WTC11 (cell line): Measurements from ENCODE around the gene NR2F2. TPM values are rescaled to one million over a fixed set of nuclear protein-coding genes. Genes with fewer than 3 reads are reported as not detected.

Experiments used
- ATAC-seq: fragments of 200-7000 bp; cut with Tn5 transposase; 2 replicates; pipeline ENCODE4 v1.10.0; 2021; ENCODE audit warnings: mild to moderate bottlenecking, moderate library complexity
- CTCF ChIA-PET: fragments of 300-600 bp; sonication (Branson Sonifier 250); formaldehyde crosslinking; loops from one replicate; lab custom pipeline; 2021; ENCODE audit warnings: antibody characterized with exemption; lab: Charles Lee
- POLR2A ChIA-PET: fragments of 350-600 bp; sonication (Branson Sonifier 250); formaldehyde crosslinking; loops from one replicate; lab custom pipeline; 2021; ENCODE audit warnings: antibody characterized with exemption; lab: Charles Lee
- DNase-seq: peaks from one replicate; pipeline ENCODE4 v3.0.0; 2021; ENCODE audit warnings: low spot score
- H3K27ac Mint-ChIP-seq: 2 replicates; pipeline ENCODE4 v1.8.0; 2021; ENCODE audit warnings: mixed read lengths
- H3K27me3 Mint-ChIP-seq: 2 replicates; pipeline ENCODE4 v1.8.0; 2021; ENCODE audit warnings: low read depth, mild to moderate bottlenecking, moderate library complexity, mixed read lengths
- H3K36me3 Mint-ChIP-seq: 2 replicates; pipeline ENCODE4 v1.8.0; 2021; ENCODE audit warnings: mixed read lengths
- H3K4me1 Mint-ChIP-seq: 2 replicates; pipeline ENCODE4 v1.8.0; 2022; ENCODE audit warnings: mixed read lengths
- H3K4me3 Mint-ChIP-seq: 2 replicates; pipeline ENCODE4 v1.8.0; 2021; ENCODE audit warnings: mild to moderate bottlenecking, moderate library complexity, mixed read lengths
- H3K9me3 Mint-ChIP-seq: 2 replicates; pipeline ENCODE4 v1.8.0; 2021; ENCODE audit warnings: mixed read lengths
- ARID4B ChIP-seq: sonication (generic); formaldehyde crosslinking; IDR thresholded peaks from 2 replicates; pipeline ENCODE4 v1.8.0; 2023; ENCODE audit warnings: missing genetic modification reagents, mild to moderate bottlenecking, borderline replicate concordance
- CBFB ChIP-seq: sonication (generic); formaldehyde crosslinking; IDR thresholded peaks from 2 replicates; pipeline ENCODE4 v1.8.1; 2022; ENCODE audit warnings: mild to moderate bottlenecking, low read depth, missing genetic modification reagents
- HMGA2 ChIP-seq: fragments of 250-450 bp; sonication (Bioruptor Pico); IDR thresholded peaks from 2 replicates; pipeline ENCODE4 v1.4.0; 2021; ENCODE audit warnings: mild to moderate bottlenecking, moderate library complexity
- HMGXB4 ChIP-seq: sonication (generic); formaldehyde crosslinking; IDR thresholded peaks from 2 replicates; pipeline ENCODE4 v1.8.1; 2023; ENCODE audit warnings: mild to moderate bottlenecking, moderate library complexity, missing genetic modification reagents
- JUN ChIP-seq: sonication (generic); formaldehyde crosslinking; IDR thresholded peaks from 2 replicates; pipeline ENCODE4 v1.8.0; 2023; ENCODE audit warnings: mild to moderate bottlenecking, missing genetic modification reagents
- OVOL2 ChIP-seq: fragments of 250-450 bp; sonication (Bioruptor Pico); IDR thresholded peaks from 2 replicates; pipeline ENCODE4 v1.9.0; 2021; ENCODE audit warnings: mild to moderate bottlenecking, borderline replicate concordance
- PREB ChIP-seq: sonication (generic); formaldehyde crosslinking; IDR thresholded peaks from 2 replicates; pipeline ENCODE4 v1.8.1; 2022; ENCODE audit warnings: mild to moderate bottlenecking, missing genetic modification reagents, moderate library complexity, borderline replicate concordance
- TEAD1 ChIP-seq: sonication (generic); formaldehyde crosslinking; IDR thresholded peaks from 2 replicates; pipeline ENCODE4 v1.8.0; 2022; ENCODE audit warnings: mild to moderate bottlenecking, missing genetic modification reagents
- total RNA-seq: library from RNA; stranded (reverse); gene quantifications from 3 replicates; pipeline ENCODE4 v1.2.3, GENCODE V29; 2021
- TF ChIP-seq, protein P1 (sequence below): sonication (generic); formaldehyde crosslinking; IDR thresholded peaks from 2 replicates; pipeline ENCODE4 v1.8.1; 2022; ENCODE audit warnings: missing genetic modification reagents, borderline replicate concordance
- TF ChIP-seq, protein P2 (sequence below): sonication (generic); formaldehyde crosslinking; IDR thresholded peaks from 2 replicates; pipeline ENCODE4 v1.8.1; 2023; ENCODE audit warnings: mild to moderate bottlenecking, missing genetic modification reagents, moderate library complexity
- TF ChIP-seq, protein P3 (sequence below): sonication (generic); formaldehyde crosslinking; conservative IDR thresholded peaks from 2 replicates; pipeline ENCODE4 v1.8.1; 2023; ENCODE audit warnings: mild to moderate bottlenecking, low read depth, missing genetic modification reagents, moderate library complexity
- TF ChIP-seq, protein P4 (sequence below): fragments of 200-600 bp; IDR thresholded peaks from 2 replicates; pipeline ENCODE4 v1.8.0; 2022; ENCODE audit warnings: antibody characterized with exemption

Gene NR2F2
- total RNA-seq, 1 experiment from 2014 or later: 0.57 TPM

DNA sequence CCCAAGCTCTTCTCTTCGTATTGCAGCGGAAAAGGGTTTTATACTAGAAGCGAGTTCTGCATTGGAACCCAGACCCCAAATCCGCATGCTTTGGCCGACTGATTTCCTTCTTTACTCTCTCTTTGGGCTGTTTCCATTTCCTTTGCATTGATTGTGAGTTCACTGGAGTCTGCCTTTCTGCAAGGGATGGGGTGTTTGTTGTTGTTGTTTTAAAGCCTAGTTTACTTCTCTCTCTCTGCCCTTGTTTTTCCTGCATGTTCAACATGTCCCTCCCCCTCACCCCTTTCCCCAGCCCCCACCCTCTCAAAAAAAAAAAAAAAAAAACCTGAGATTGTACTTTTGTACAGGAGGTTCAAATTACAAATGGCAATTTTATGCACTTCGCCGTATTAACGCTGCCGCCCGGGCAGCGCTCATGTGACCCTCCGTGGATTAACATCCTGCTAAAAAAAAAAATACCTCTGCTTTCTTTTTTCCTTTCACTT is 2.2 kb downstream of the NR2F2 start:
- ATAC-seq: no peak

More for the DNA sequence above, 2.2 kb downstream of the NR2F2 start:
- ChIA-PET POLR2A (no interaction called here), CTCF (interaction anchor here (1.6 kb wide), 1 partner anchor 11 kb away, joined by 4 read pairs; no protein-coding TSS in a partner anchor)
- Mint-ChIP-seq H3K36me3 (no peaks in the 10 kb centered on the region), H3K27ac (no peak overlapping the region), H3K4me1 (peaks cover 67% of the 10 kb centered on the region)
- no peak for DNase-seq
- TF ChIP-seq ARID4B (CRISPR knock-in tag) (no peak), PREB (no peak), OVOL2 (CRISPR knock-in tag) (no peak), HMGXB4 (CRISPR knock-in tag) (no peak), CBFB (CRISPR knock-in tag) (no peak), JUN (CRISPR knock-in tag) (no peak), HMGA2 (no peak), TEAD1 (no peak)
- TF ChIP-seq, protein P1, sequence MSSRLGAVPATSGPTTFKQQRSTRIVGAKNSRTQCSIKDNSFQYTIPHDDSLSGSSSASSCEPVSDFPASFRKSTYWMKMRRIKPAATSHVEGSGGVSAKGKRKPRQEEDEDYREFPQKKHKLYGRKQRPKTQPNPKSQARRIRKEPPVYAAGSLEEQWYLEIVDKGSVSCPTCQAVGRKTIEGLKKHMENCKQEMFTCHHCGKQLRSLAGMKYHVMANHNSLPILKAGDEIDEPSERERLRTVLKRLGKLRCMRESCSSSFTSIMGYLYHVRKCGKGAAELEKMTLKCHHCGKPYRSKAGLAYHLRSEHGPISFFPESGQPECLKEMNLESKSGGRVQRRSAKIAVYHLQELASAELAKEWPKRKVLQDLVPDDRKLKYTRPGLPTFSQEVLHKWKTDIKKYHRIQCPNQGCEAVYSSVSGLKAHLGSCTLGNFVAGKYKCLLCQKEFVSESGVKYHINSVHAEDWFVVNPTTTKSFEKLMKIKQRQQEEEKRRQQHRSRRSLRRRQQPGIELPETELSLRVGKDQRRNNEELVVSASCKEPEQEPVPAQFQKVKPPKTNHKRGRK (CRISPR knock-in tag): no peak
- TF ChIP-seq, protein P2, sequence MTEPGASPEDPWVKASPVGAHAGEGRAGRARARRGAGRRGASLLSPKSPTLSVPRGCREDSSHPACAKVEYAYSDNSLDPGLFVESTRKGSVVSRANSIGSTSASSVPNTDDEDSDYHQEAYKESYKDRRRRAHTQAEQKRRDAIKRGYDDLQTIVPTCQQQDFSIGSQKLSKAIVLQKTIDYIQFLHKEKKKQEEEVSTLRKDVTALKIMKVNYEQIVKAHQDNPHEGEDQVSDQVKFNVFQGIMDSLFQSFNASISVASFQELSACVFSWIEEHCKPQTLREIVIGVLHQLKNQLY (CRISPR knock-in tag): no peak
- TF ChIP-seq, protein P3, sequence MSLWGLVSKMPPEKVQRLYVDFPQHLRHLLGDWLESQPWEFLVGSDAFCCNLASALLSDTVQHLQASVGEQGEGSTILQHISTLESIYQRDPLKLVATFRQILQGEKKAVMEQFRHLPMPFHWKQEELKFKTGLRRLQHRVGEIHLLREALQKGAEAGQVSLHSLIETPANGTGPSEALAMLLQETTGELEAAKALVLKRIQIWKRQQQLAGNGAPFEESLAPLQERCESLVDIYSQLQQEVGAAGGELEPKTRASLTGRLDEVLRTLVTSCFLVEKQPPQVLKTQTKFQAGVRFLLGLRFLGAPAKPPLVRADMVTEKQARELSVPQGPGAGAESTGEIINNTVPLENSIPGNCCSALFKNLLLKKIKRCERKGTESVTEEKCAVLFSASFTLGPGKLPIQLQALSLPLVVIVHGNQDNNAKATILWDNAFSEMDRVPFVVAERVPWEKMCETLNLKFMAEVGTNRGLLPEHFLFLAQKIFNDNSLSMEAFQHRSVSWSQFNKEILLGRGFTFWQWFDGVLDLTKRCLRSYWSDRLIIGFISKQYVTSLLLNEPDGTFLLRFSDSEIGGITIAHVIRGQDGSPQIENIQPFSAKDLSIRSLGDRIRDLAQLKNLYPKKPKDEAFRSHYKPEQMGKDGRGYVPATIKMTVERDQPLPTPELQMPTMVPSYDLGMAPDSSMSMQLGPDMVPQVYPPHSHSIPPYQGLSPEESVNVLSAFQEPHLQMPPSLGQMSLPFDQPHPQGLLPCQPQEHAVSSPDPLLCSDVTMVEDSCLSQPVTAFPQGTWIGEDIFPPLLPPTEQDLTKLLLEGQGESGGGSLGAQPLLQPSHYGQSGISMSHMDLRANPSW (CRISPR knock-in tag): no peak
- TF ChIP-seq, protein P4, sequence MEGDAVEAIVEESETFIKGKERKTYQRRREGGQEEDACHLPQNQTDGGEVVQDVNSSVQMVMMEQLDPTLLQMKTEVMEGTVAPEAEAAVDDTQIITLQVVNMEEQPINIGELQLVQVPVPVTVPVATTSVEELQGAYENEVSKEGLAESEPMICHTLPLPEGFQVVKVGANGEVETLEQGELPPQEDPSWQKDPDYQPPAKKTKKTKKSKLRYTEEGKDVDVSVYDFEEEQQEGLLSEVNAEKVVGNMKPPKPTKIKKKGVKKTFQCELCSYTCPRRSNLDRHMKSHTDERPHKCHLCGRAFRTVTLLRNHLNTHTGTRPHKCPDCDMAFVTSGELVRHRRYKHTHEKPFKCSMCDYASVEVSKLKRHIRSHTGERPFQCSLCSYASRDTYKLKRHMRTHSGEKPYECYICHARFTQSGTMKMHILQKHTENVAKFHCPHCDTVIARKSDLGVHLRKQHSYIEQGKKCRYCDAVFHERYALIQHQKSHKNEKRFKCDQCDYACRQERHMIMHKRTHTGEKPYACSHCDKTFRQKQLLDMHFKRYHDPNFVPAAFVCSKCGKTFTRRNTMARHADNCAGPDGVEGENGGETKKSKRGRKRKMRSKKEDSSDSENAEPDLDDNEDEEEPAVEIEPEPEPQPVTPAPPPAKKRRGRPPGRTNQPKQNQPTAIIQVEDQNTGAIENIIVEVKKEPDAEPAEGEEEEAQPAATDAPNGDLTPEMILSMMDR: no peak
- TF ChIP-seq, all 79 proteins: peak for 0
- Mint-ChIP-seq H3K4me3 (peak overlapping the region; percentile 58), H3K27me3 (peaks cover 96% of the 10 kb centered on the region), H3K9me3 (no peaks in the 10 kb centered on the region)
